GM19397 (cell line): ENCODE measurements around the gene UBAP1.
"Not testable (repeated sequence)": the region's sequence is repeated elsewhere in the genome, so short reads cannot be mapped to it uniquely, and the experiment has no call there.

Source experiments
- ATAC-seq: cut with Tn5 transposase; IDR thresholded peaks from one replicate; pipeline ENCODE4 v1.9.1; 2021; ENCODE audit warnings: mild to moderate bottlenecking, moderate library complexity; ENCODE audit not compliant: unreplicated experiment

Gene UBAP1

GRCh38 chr9:34256987-34257585 lies 78.2 kb downstream of the UBAP1 start:
- ATAC-seq, result no peak

DNA sequence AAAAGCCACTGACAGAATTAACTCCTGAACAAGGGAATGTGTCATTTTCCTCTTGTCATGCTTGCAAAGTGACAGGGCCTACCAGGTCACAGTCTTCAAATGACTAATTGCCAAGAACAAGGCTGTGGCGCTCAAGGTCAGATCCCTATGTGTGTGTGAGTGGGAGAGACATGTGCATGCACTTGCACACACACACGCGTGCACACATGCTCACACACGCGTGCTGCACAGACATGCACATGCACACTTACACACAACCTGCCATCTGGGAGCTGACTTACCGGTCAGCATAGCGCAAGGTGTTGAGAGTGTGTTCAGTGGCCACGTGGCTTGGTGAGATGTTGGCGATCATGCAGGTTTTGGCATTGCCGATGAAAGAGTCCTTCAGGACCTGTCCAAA lies 80.5 kb downstream of the UBAP1 start:
- ATAC-seq, result no peak

GRCh38 chr9:34262971-34263370 lies 84.1 kb downstream of the UBAP1 start:
- no peak for ATAC-seq

DNA sequence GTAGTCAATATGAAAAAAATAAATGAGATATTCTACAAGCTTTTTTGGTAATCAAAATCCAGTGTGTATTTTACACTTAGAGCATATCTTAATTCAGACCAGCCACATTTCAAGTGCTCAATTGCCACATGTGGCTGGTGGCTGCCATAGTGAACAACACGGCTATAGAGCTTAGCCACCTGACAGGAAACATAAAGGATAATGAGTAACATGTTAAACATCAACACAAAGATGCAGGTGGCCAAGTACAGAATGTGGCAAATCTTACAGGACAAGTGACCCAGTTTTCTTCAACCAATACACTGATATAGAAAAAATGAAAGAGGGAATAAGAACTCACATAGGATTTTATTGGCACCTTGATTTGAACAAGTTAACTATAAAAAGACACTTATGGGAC lies 88.8 kb downstream of the UBAP1 start:
- ATAC-seq, result no peak

DNA sequence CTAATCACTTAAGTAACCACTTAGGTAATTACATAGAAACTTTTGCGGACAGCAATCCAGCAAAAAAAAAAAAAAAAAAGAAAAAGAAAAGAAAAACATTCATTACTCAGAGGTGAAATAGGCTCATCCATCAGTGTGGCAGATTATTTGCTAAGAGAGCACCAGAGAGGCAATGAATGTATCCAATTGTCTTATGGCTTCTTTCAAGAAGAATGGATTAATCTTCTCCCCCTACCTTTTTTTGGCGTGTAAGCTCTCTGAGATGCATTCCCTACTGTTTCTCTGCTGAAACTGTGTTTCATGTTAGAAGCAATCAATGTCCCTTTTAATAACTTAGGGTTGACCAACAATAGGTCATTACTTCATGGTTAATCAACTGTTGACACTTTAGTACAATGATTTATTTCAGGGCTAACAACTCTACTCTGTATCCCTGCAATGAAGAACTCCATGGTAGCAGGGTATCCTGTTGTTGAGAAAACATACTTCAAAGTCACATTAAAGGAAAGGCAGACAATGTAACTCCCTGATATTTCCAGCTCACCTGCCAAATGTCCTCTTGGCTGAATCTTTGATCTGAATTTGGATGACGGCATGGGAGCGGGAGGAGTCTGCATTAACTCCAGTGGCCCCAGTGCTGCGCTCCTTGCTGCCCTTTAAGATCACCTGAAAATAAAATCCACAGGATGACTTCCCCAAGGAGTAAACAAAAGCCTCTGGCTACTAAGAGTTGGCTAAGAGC lies 92.6 kb downstream of the UBAP1 start:
- ATAC-seq, result no peak

GRCh38 chr9:34272101-34272541 lies 93.3 kb downstream of the UBAP1 start:
- ATAC-seq, result no peak

- not testable (repeated sequence) for ATAC-seq
Measured at GRCh38 chr9:34273588-34273987, 94.7 kb downstream of the UBAP1 start.

GRCh38 chr9:34275811-34276210 lies 97.0 kb downstream of the UBAP1 start:
- no peak for ATAC-seq

- ATAC-seq, result no peak
Measured at GRCh38 chr9:34276772-34277171, 97.9 kb downstream of the UBAP1 start.

DNA sequence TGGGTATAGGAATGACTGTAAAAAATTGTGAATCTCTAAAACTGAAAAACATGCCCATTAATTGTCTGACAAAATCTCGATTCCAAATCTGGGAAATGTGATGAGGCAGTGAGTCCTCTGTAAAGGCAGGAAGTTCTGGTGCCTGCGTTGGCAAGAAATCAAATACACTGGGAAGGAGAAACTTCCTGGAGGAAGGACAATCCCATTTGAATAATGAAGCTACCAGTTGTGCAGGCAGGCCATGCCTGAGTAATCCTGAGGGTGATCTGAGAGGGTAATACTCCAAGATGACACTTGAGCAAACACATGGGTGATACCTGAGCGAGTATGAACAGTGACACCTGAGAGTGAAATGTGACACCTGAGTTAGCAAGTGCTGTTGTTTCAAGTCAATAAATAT lies 100.6 kb downstream of the UBAP1 start:
- no peak for ATAC-seq

DNA sequence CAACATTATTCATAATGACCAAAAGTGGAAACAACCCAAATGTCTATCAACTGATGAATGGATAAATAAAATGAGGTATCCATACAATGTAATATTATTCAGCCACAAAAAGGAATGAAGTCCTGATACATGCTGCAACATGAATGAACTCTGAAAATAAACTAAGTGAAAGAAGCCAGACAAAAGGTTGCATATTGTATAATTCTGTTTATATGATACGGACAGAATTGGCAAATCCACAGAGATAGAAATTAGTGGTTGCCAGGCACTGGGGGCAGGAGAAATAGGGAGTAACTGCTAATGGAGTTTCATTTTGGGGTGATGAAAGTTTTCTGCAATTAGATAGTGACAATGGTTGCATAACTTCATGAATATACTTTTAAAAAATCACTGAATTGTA lies 103.3 kb downstream of the UBAP1 start:
- no peak for ATAC-seq

GRCh38 chr9:34289159-34289558 lies 110.3 kb downstream of the UBAP1 start:
- ATAC-seq, result no peak

DNA sequence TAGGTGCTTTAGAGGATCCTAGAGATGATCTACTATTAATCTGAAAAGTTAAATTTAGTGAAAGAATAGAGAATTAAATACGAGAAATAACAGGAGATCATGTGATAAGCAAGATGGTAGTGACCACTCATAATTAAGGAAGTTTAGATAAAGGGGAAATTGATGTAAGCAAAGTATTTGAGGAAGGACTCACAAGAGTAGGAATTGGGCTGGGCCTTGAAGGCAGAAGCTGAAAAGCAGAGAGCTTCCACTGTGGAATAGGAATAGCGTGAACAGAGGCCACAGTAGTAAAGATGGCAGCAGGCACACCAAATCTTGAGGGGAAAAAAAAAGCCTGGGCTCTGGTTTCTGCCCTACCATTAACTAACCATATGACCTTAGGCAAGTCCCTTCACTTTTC lies 112.2 kb downstream of the UBAP1 start:
- ATAC-seq, result no peak

DNA sequence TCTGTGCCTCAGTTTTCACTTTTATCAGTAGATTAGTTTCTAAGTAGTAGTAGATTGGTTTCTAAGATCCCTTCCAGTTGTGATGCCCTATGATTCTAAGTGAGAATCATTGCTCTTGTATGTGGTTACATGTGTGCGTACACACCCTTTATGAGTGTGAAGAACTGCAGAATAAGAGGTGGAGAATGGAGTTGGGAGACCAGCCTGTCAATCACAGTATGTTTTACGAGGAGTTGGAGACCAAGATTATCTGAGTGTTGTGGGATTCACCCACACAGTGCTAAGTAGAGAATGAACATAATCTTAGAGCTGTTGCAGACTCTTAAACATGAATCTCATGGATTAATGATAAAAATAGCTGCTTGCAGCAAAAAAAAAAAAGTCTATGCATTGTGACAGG lies 112.6 kb downstream of the UBAP1 start:
- no peak for ATAC-seq

GRCh38 chr9:34292552-34292951 lies 113.7 kb downstream of the UBAP1 start:
- ATAC-seq, result no peak

- not testable (repeated sequence) for ATAC-seq
Measured at GRCh38 chr9:34301064-34301463, 122.2 kb downstream of the UBAP1 start.
